HEK293 (cell line): Measurements from ENCODE around the gene COL17A1.

ENCODE experiments used
- CTCF ChIA-PET: fragments of 350-600 bp; formaldehyde crosslinking; extraction: SDS; loops from one replicate; lab custom pipeline; 2021; ENCODE audit warnings: antibody characterized with exemption; lab: Yijun Ruan, JAX
- POLR2A ChIA-PET: fragments of 300-600 bp; formaldehyde crosslinking; extraction: SDS; loops from one replicate; lab custom pipeline; 2020; ENCODE audit warnings: antibody characterized with exemption, inconsistent platforms; lab: Yijun Ruan, JAX
- H3K27ac ChIP-seq: fragments of 200-500 bp; sonication (Bioruptor generic); 2 replicates; pipeline ENCODE4 v1.5.1; 2014; ENCODE audit warnings: low read depth, low read length, control low read depth, inconsistent platforms; ENCODE audit errors: extremely low read depth
- H3K36me3 ChIP-seq, 2 experiments: fragments of 200-500 bp in 1 of 2; sonication (Bioruptor generic) in 1 of 2; 1 replicate in 1 of 2; 2 replicates in 1 of 2; pipeline ENCODE4 v1.5.1; 2014 to 2017; ENCODE audit warnings: inconsistent platforms in 2 of 2, low read length in 2 of 2; ENCODE audit not compliant: control insufficient read depth in 2 of 2, insufficient read depth in 1 of 2
- H3K4me1 ChIP-seq: fragments of 200-500 bp; sonication (Bioruptor generic); 2 replicates; pipeline ENCODE4 v1.5.1; 2014; ENCODE audit warnings: mild to moderate bottlenecking, low read length, inconsistent platforms; ENCODE audit not compliant: control insufficient read depth, insufficient read depth
- H3K4me3 ChIP-seq: 2 replicates; pipeline ENCODE4 v1.5.1; 2011; ENCODE audit warnings: low read depth, mild to moderate bottlenecking, control low read depth, low read length, moderate library complexity
- H3K9me3 ChIP-seq: fragments of 200-500 bp; sonication (Bioruptor generic); 2 replicates; pipeline ENCODE4 v1.5.1; 2014; ENCODE audit warnings: low read depth, low read length, inconsistent platforms; ENCODE audit not compliant: control insufficient read depth, insufficient read depth
- IKZF3 ChIP-seq: fragments of 450-650 bp; IDR thresholded peaks from 2 replicates; pipeline ENCODE4 v1.5.0; 2018; ENCODE audit warnings: missing biosample characterization, mild to moderate bottlenecking, missing genetic modification characterization, moderate library complexity
- ZFP37 ChIP-seq: fragments of 450-650 bp; formaldehyde crosslinking; IDR thresholded peaks from 2 replicates; pipeline ENCODE4 v1.5.1; 2016; ENCODE audit warnings: missing biosample characterization, missing genetic modification characterization
- ZNF654 ChIP-seq: fragments of 450-650 bp; formaldehyde crosslinking; IDR thresholded peaks from 2 replicates; pipeline ENCODE4 v1.5.1; 2016; ENCODE audit warnings: low read depth, missing biosample characterization, missing genetic modification characterization

Gene COL17A1

GRCh38 chr10:103982639-103983038 lies 103.0 kb downstream of the COL17A1 start:
- no peaks in the 10 kb centered on the region for H3K9me3 ChIP-seq
- H3K4me1 ChIP-seq, result peaks cover 12% of the 10 kb centered on the region
- no peaks in the 10 kb centered on the region for H3K36me3 ChIP-seq
- POLR2A ChIA-PET, result no interaction called here
- no peak overlapping the region for H3K27ac ChIP-seq
- CTCF ChIA-PET, result interaction anchor here (0.6 to 1.9 kb wide), 9 partner anchors 9 to 264 kb away, joined by 3 to 8 read pairs (median 4); partner anchors contain the start of gene SFR1
- TF ChIP-seq ZFP37 (tag by site-specific recombination) (no peak), IKZF3 (tag by site-specific recombination) (0 out of 2 replicates have a peak, but pooled peaks have one; percentile 8), ZNF654 (tag by site-specific recombination) (peak; percentile 62)
- TF ChIP-seq, all 188 proteins: peak for 2
- no peak overlapping the region for H3K4me3 ChIP-seq
